GM21390 (cell line): ENCODE data around the gene KIAA1614.
"Not testable (repeated sequence)": the region's sequence is repeated elsewhere in the genome, so short reads cannot be mapped to it uniquely, and the experiment has no call there.

Experiments used
- ATAC-seq: cut with Tn5 transposase; IDR thresholded peaks from one replicate; pipeline ENCODE4 v1.9.1; 2021; ENCODE audit not compliant: unreplicated experiment

The KIAA1614 gene

GRCh38 chr1:180954005-180954800 is 41.5 kb downstream of the KIAA1614 start:
- peak; percentile 73 for ATAC-seq

DNA sequence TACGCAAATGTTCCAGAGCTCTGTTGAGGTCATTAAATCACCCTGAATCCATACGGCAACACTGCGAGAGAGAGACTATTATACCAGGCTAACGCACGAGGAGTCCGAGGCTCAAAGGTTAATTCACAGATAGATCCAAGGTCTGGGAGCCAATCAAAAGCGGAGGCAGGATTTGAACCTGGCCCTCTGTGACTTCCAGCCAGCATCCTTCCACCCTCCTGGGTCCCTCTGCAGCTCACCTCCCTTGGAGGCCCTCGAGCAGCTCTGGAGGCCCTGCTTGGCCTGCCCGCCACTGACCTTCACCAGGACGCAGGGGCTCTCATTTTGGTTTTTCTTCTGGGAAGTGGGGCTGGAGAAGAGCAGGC is 42.1 kb downstream of the KIAA1614 start:
- ATAC-seq = no peak

- no peak for ATAC-seq
These were observed 43.4 kb downstream of the KIAA1614 start for GRCh38 chr1:180956028-180956640.

GRCh38 chr1:180959620-180960019 is 46.9 kb downstream of the KIAA1614 start:
- not testable (repeated sequence) for ATAC-seq

- ATAC-seq = no peak
These were observed 48.9 kb downstream of the KIAA1614 start for GRCh38 chr1:180961622-180962021.

- no peak for ATAC-seq
These were observed 49.5 kb downstream of the KIAA1614 start for GRCh38 chr1:180962178-180962577.

GRCh38 chr1:180964056-180964455 is 51.4 kb downstream of the KIAA1614 start:
- no peak for ATAC-seq

- no peak for ATAC-seq
These were observed 51.9 kb downstream of the KIAA1614 start for GRCh38 chr1:180964595-180964994.

- ATAC-seq = no peak
These were observed 53.6 kb downstream of the KIAA1614 start for GRCh38 chr1:180966312-180966711.

DNA sequence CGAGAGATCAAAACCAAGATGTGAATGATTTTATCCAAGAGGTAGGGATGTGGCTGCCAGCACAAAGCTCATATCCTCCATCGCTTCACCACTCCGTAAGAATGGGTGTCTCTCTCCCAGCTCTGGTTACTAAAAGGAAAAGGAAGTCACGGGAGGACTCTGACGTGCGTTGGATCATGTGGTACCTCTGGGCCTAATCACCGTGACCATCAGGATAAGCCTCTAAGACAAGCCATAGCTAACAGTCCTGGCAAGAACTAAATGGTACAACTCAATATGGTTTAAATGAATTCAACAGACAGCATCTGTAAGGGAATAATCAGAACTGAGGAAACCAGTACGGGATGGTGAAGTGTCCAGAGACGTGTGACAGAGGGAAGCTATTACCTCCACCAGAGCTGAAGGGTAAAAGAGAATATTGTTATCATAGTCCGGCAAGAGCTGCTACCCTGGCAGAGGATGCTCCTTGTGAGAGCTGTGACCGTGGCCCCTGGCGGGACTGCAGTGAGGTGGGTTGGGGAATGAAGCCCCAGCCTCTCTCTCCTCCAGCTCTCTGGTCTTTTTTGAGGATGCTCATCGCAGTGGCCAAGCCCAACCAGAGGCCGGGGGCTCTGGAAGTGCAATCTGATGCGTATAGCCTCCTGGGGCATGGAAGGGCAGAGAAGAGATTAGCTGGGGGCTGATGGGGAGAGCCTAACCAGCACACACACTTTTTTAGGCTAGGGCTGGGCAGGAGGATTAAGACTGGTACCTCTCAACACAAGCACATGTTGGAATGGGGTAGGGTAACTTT is 54.2 kb downstream of the KIAA1614 start:
- no peak for ATAC-seq

- no peak for ATAC-seq
These were observed 54.9 kb downstream of the KIAA1614 start for GRCh38 chr1:180967558-180967957.

- ATAC-seq = not testable (repeated sequence)
These were observed 56.1 kb downstream of the KIAA1614 start for GRCh38 chr1:180968834-180969233.

DNA sequence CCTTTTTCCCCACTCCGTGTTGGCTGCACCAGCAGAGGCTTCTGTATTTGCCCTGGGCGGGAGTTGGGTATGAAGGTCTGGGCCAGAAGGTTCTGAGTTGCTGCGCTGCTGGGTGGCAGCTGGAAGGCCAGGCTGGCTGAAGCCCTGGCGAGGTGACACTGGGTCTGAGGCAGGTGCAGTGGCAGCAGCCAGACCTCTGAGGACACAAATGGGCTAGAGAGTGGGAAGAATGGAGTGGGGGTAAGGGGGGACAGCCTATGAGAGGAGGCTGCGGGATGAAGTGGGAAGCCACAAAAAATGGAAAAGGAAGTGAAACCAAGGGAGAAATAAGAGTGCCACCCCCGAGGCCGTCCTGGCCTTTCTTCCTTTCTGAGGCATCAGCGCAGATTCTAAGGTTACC is 56.7 kb downstream of the KIAA1614 start:
- ATAC-seq = no peak

- no peak for ATAC-seq
These were observed 57.8 kb downstream of the KIAA1614 start for GRCh38 chr1:180970333-180971079.

DNA sequence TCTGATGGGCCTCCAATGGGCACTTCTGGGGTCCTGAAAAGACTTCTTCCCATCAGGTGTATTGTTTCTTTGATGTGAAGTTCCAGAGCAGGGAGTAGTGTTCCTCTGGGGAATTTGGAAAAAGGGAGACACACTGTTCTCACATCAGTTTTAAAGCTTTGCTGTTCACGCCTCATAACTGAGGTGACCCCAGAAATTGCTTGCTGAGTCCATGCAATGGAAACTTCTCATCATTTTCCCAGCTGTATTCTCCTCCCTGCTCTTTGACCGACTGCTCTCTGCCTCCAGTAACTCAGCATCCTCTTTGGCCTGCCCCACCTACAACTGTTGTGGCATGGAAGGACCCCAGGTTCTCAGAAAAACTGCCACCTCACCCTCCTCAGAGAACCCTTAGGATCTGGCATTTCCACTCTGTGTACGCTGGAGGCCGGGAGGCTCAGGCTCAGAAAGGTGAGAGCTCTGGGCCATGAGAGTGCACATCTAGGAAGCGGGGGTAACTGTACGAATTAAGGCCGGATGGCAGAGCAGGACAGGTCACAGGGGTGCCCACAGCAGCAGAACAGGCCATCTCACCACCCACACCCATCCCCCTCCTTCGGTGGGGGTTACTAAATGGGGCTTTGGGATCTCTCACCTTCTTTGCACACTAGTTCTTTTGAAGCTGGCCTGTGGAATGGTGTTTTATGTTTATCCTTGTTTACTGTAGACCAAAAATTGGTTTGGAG is 58.7 kb downstream of the KIAA1614 start:
- no peak for ATAC-seq

DNA sequence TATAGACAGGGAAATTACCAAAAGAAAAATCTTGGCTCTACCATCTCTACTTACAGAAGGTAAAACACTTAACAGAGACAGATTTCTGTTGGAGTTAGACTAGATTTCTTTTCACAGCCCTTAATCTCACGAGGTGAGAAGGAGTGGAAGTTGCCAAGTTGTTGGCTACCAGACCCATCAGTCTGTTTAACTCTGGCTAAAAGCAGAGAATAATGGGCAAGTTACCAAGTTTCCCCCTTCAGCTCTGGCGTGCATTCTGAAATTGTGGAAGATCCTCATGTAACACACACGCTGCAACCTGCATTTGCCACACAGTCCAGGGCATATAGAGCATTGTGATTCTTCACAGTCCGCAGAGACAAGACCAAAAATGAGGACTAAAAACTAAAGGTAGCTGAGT is 60.7 kb downstream of the KIAA1614 start:
- ATAC-seq = no peak

- no peak for ATAC-seq
These were observed 61.5 kb downstream of the KIAA1614 start for GRCh38 chr1:180974236-180974635.

GRCh38 chr1:180975551-180975950 is 62.9 kb downstream of the KIAA1614 start:
- no peak for ATAC-seq

GRCh38 chr1:180976191-180976590 is 63.5 kb downstream of the KIAA1614 start:
- ATAC-seq = no peak

DNA sequence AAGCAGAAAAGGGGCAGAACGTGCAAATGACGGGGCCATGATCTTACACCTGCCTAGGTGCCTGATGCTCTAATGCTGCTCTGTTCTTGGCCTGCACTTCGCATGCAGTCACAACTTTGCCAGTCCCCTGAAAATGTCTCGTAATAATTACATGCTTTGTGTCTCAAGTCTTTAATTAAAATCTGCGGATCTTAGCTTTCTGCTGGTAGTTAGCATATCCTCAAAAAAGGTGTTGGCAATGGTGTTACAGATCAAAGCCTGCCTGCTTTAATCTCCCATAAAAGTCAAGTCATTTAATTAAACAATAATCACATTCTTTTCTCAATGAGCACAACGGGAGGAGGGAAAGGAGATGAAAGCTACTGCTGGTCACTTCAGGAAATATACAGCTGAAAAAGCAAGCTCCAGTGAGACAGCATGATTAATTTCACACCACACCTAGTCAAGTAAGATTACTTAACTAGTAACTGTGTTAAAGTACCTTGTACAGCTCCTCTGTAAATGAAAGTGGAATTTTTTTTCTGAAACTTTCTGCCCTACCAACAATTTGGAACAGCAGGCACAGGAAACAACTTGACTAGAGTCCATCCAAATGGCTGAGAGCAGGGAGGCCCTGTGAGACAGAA is 64.1 kb downstream of the KIAA1614 start:
- ATAC-seq = no peak
